ENCODE measurements around the gene ASB14. TPM values are rescaled to one million over a fixed set of nuclear protein-coding genes. Genes with fewer than 3 reads are reported as not detected.

ASB14 gene
- polyA plus RNA-seq, result 0.13 and 1.8 TPM in 2 replicates

DNA sequence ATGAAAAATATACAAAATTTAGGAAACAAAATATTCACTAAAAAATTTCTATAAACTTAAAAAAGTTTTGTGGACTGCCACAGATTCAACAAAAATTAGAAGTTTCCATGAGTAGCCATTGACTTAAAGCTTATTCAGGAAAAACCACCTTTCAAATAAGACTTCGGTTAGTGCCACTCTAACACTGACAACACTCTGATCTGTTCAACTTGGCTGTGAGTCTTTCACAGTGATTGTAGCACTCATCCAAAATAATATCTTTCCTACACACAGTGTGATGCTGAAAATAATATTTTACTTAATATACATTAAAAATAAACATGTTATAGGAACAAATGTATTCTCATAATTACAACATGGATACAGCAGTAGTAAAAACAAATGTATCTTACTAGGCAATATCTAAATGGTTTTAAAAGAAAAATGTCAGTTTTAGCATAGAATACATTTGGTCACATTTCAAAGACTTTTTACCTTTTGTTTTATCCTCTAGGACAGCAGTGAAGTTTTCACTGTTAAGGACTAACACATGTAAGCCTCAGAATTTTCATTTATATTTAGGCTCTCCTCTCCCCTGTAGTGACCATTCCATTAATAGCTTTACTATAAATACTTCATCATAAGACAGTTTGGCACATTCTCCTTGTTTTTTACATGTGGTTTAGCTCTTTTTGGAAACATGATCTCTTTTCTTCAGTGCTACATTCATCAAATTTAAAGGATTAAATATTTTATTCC, at the start of gene ASB14:
Gene ASB14, minus strand, starts transcription at position 527 of the 738 bp plus-strand sequence. CDS start 652 bp downstream, outside the sequence.

GRCh38 chr3:57227204-57227929, 65.1 kb downstream of the ASB14 start, which contains the start of gene APPL1:
Gene APPL1, plus strand, starts transcription at chr3:57227729. Its CDS starts 155 bp downstream, at chr3:57227884.

Other genes with a start within 250 kb of the ASB14 start
- not detected in 2 replicates for gene SPATA12, start 232.0 kb downstream of the ASB14 start, polyA plus RNA-seq
- 0.56 and 0.63 TPM in 2 replicates for gene IL17RD, start 127.3 kb downstream of the ASB14 start, polyA plus RNA-seq
- 3.5 TPM in 1 of 2 replicates, not detected in the other for gene HESX1, start 92.7 kb downstream of the ASB14 start, polyA plus RNA-seq
- 47.8 and 49.0 TPM in 2 replicates for gene APPL1, start 65.0 kb downstream of the ASB14 start, polyA plus RNA-seq

Data from Purkinje cell (primary cell).